Fibroblast of lung (primary cell): Measurements from ENCODE around the gene DUS3L. TPM values are rescaled to one million over a fixed set of nuclear protein-coding genes. Genes with fewer than 3 reads are reported as not detected.

ENCODE experiments used
- DNase-seq, 2 donors: peaks; one replicate each; pipeline versions ENCODE4 v3.0.0 to v3.0.0-alpha.2; 2010; ENCODE audit warnings: low read depth in 2 of 2
- H2AFZ ChIP-seq: 2 replicates; pipeline ENCODE4 v1.5.1; 2012; ENCODE audit warnings: low read length, control low read depth, inconsistent platforms
- H3K27ac ChIP-seq: 2 replicates; pipeline ENCODE4 v1.5.1; 2011; ENCODE audit warnings: low read length, control low read depth; ENCODE audit not compliant: insufficient read depth
- H3K27me3 ChIP-seq: 2 replicates; pipeline ENCODE4 v1.5.1; 2011; ENCODE audit warnings: mild to moderate bottlenecking, low read length; ENCODE audit not compliant: control insufficient read depth, insufficient read depth
- H3K36me3 ChIP-seq: 2 replicates; pipeline ENCODE4 v1.5.1; 2011; ENCODE audit warnings: low read length; ENCODE audit not compliant: control insufficient read depth, insufficient read depth
- H3K4me1 ChIP-seq: 2 replicates; pipeline ENCODE4 v1.5.1; 2011; ENCODE audit warnings: low read length; ENCODE audit not compliant: control insufficient read depth, insufficient read depth; ENCODE audit errors: extremely low read depth
- H3K4me2 ChIP-seq: 2 replicates; pipeline ENCODE4 v1.5.1; 2011; ENCODE audit warnings: low read length, control low read depth; ENCODE audit not compliant: insufficient read depth; ENCODE audit errors: extremely low read depth
- H3K4me3 ChIP-seq, 4 experiments: fragments of 200-600 bp in 1 of 4; sonication (generic) in 1 of 4; replicated peaks in 1 of 4; 2 replicates each; pipeline ENCODE4 v1.5.1; 2011 to 2016; ENCODE audit warnings: low read length in 4 of 4, low read depth in 3 of 4, mild to moderate bottlenecking in 3 of 4, control low read depth in 2 of 4, inconsistent platforms in 1 of 4, mixed read lengths in 1 of 4; ENCODE audit not compliant: insufficient read depth in 1 of 4; ENCODE audit errors: control extremely low read depth in 1 of 4
- H3K79me2 ChIP-seq: 2 replicates; pipeline ENCODE4 v1.5.1; 2012; ENCODE audit warnings: mild to moderate bottlenecking, low read length, inconsistent platforms; ENCODE audit not compliant: control insufficient read depth, insufficient read depth
- H3K9ac ChIP-seq: 2 replicates; pipeline ENCODE4 v1.5.1; 2011; ENCODE audit warnings: mild to moderate bottlenecking, low read length, control low read depth; ENCODE audit not compliant: insufficient read depth
- H3K9me3 ChIP-seq: 2 replicates; pipeline ENCODE4 v1.5.1; 2012; ENCODE audit warnings: low read depth, low read length; ENCODE audit not compliant: control insufficient read depth, insufficient read depth
- H4K20me1 ChIP-seq: 2 replicates; pipeline ENCODE4 v1.5.1; 2011; ENCODE audit warnings: low read length; ENCODE audit not compliant: control insufficient read depth, insufficient read depth; ENCODE audit errors: extremely low read depth
- CTCF ChIP-seq, 2 donors: IDR thresholded peaks in 1 of 2; conservative IDR thresholded peaks in 1 of 2; 1 replicate in 1 of 2; 2 replicates in 1 of 2; pipeline ENCODE4 v1.5.1; 2011 to 2012; ENCODE audit warnings: low read length in 2 of 2, control low read depth in 1 of 2, inconsistent platforms in 1 of 2, low read depth in 1 of 2, mild to moderate bottlenecking in 1 of 2
- EZH2 ChIP-seq: IDR thresholded peaks from 2 replicates; pipeline ENCODE4 v1.5.1; 2012; ENCODE audit warnings: low read length, control low read depth, mild to moderate bottlenecking; ENCODE audit errors: missing control alignments
- polyA plus RNA-seq, 2 donors: library from polyadenylated mRNA; depleted of rRNA in 1 of 2; stranded (reverse) in 1 of 2; unstranded in 1 of 2; fragments of >200 nt; gene quantifications; 2 replicates each; pipeline ENCODE4 v1.2.1, GENCODE V29; 2011 to 2012; ENCODE audit warnings: missing spikeins in 1 of 2
- total RNA-seq: library from RNA; depleted of rRNA; stranded (reverse); fragments of >200 nt; gene quantifications from 2 replicates; pipeline ENCODE4 v1.2.1, GENCODE V29; 2014

The DUS3L gene
- total and polyA plus RNA-seq, 2 donors (not counting 1 experiment from before 2014, with no cell fraction given): 8.8 to 18.7 TPM

GRCh38 chr19:5765220-5765619, 25.7 kb downstream of the DUS3L start:
- Histone ChIP-seq H3K36me3 (no peaks in the 10 kb centered on the region), H4K20me1 (no peaks in the 10 kb centered on the region), H3K9ac (no peak overlapping the region), H3K9me3 (no peaks in the 10 kb centered on the region), H3K27ac (no peak overlapping the region), H3K4me3 (no peak overlapping the region), H3K4me1 (no peaks in the 10 kb centered on the region), H3K27me3 (no peaks in the 10 kb centered on the region), H2AFZ (no peak overlapping the region), H3K79me2 (no peaks in the 10 kb centered on the region), H3K4me2 (no peak overlapping the region)
- DNase-seq: no peak
- TF ChIP-seq EZH2 (no peak), CTCF (conservative IDR thresholded peaks at IDR 0.05 in 1 of 2, IDR thresholded peaks at IDR 0.05 in 1 of 2; ENCODE audit: low read depth in 1 of 2, low read length in 2 of 2) (no peak)

GRCh38 chr19:5762608-5763217, 28.2 kb downstream of the DUS3L start:
- Histone ChIP-seq H3K9ac (no peak overlapping the region), H3K27ac (no peak overlapping the region), H3K9me3 (no peaks in the 10 kb centered on the region), H3K4me2 (no peak overlapping the region), H3K4me1 (no peaks in the 10 kb centered on the region), H3K79me2 (no peaks in the 10 kb centered on the region), H3K36me3 (no peaks in the 10 kb centered on the region), H3K27me3 (no peaks in the 10 kb centered on the region), H3K4me3 (no peak overlapping the region), H4K20me1 (no peaks in the 10 kb centered on the region), H2AFZ (no peak overlapping the region)
- DNase-seq: no peak
- TF ChIP-seq CTCF (conservative IDR thresholded peaks at IDR 0.05 in 1 of 2, IDR thresholded peaks at IDR 0.05 in 1 of 2; ENCODE audit: low read depth in 1 of 2, low read length in 2 of 2) (no peak), EZH2 (no peak)

- Histone ChIP-seq H3K9me3 (no peaks in the 10 kb centered on the region), H3K4me2 (no peak overlapping the region), H3K79me2 (no peaks in the 10 kb centered on the region), H3K27ac (no peak overlapping the region), H3K4me1 (no peaks in the 10 kb centered on the region), H3K4me3 (no peak overlapping the region), H2AFZ (no peak overlapping the region), H3K9ac (no peak overlapping the region), H3K36me3 (no peaks in the 10 kb centered on the region), H3K27me3 (no peaks in the 10 kb centered on the region), H4K20me1 (no peaks in the 10 kb centered on the region)
- no peak for DNase-seq
- no peak for TF ChIP-seq CTCF (conservative IDR thresholded peaks at IDR 0.05 in 1 of 2, IDR thresholded peaks at IDR 0.05 in 1 of 2; ENCODE audit: low read depth in 1 of 2, low read length in 2 of 2)
- TF ChIP-seq EZH2: no peak
Measured at GRCh38 chr19:5753743-5754142, 37.2 kb downstream of the DUS3L start.
